Measurements from ENCODE around the gene SMG6.

Gene SMG6

DNA sequence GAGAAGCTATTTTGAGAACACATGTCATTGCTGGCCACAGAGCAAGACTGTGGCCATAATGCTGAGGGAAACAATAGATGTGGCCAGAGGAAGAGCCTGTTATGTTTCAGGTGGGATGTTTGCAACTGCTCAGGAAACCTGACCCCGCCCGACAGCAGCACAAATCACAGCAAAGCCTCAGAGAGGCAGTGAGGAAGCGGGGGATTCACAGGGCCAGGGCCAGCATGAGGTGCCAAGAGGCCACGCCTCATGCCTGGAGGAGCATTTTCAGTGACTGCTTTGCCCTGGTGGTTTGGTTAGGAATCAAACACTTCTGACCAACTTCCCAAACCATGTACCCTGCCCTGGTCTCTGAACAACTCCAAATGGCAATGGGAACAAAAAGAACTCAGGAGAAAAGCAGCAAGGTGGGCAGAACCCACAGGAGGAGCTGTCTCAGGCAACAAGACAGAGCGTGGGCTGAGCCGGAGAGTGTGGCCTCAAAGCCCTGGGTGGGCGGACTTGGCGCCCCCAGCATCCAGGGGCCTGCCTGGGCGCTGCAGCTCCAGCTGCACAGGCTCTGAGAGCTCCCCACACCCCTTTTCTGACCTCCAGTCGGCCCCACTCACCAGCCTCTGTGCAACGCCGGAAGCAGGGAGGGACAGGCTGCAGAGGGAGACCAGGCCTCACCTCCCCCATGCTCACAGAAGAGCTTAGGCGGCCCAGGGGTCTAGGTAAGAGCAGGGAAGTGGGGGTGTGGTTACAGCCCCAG is 228.1 kb downstream of the SMG6 start:
- TF ChIP-seq, protein P1, sequence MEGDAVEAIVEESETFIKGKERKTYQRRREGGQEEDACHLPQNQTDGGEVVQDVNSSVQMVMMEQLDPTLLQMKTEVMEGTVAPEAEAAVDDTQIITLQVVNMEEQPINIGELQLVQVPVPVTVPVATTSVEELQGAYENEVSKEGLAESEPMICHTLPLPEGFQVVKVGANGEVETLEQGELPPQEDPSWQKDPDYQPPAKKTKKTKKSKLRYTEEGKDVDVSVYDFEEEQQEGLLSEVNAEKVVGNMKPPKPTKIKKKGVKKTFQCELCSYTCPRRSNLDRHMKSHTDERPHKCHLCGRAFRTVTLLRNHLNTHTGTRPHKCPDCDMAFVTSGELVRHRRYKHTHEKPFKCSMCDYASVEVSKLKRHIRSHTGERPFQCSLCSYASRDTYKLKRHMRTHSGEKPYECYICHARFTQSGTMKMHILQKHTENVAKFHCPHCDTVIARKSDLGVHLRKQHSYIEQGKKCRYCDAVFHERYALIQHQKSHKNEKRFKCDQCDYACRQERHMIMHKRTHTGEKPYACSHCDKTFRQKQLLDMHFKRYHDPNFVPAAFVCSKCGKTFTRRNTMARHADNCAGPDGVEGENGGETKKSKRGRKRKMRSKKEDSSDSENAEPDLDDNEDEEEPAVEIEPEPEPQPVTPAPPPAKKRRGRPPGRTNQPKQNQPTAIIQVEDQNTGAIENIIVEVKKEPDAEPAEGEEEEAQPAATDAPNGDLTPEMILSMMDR (conservative IDR thresholded peaks at IDR 0.05) = no peak
- H3K27ac ChIP-seq = no peak overlapping the region

DNA sequence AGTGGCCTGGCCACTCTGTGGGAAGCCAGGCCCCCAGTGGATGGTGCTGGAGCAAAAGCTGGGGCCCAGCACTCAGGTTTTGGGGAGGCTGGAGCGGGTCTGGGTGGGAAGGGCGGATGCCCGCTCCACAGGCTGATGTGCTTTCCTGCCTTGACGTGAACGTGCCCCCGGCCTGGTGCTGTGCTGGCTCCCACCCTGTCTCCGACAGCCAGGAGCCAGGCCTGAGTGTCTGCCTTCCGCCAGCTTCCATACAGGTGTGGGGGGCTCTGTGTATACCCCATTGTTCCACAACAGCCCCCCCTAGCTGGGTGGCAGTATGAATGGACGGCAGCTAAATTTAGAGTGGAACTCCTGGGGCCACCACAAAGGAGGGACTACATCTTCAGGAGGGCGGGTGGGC is 228.7 kb downstream of the SMG6 start:
- TF ChIP-seq, protein P1 (conservative IDR thresholded peaks at IDR 0.05) = no peak

DNA sequence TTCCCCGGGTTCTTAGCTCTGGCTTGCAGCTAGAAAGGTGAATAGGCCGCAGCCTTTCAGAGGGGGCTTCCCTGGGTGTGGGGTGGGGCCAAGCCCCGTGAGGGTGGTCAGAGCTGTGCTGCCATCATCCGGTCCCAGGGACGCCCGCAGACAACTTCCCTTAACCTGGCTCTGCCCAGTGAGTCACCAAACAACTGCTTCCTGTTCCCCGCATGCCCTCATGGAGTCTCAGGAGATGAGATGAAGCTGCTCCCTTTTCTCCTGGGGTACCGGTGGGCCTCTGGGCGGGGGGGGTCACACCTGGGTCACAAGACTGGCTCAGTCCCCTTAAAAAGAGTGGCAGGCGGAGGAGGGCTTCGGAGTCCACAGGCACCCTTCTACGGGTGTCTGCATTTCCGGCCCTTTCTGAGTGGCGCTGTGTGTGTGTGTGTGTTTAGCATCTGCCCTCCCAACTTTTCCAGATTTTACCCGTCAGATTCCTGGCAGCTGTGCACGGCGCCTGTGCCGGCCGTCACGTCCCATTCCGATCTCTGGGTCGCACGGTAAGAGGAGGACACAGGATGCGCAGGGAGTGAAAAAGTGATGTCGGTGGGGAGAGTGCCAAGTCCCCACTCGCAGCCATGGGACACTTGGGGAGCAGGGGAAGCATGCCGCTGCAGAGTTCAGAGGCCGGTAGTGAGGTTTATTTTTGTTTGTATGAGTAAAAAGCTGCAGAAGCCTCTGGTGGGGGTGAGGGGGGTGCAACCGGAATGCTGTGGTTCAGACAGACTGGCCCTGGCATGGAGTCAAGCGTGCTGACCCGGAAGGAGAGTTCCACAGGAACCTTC is 231.9 kb downstream of the SMG6 start:
- no peak overlapping the region for H3K27ac ChIP-seq
- TF ChIP-seq, protein P1 (conservative IDR thresholded peaks at IDR 0.05) = no peak

More for the DNA sequence above, 228.7 kb downstream of the SMG6 start:
- no peak overlapping the region for H3K27ac ChIP-seq

DNA sequence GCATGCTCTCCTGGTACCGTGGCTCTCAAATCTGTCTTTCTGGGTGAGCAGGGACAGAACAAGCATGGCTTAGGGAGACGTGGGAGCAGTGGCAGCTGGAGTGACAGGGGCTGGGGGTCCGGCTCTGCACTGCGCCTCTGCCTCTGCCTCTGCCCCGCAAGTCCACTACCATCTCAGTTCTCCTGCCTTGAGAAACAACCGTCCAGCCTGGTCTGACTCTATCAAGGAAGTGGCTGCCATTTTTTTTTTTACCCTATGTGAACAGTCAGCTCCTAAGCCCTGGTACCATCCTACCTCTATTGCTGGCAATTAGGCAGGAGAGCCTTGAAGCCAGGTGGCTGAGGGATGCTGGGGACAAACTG is 232.6 kb downstream of the SMG6 start:
- TF ChIP-seq, protein P1 (conservative IDR thresholded peaks at IDR 0.05) = no peak
- H3K27ac ChIP-seq = no peak overlapping the region

DNA sequence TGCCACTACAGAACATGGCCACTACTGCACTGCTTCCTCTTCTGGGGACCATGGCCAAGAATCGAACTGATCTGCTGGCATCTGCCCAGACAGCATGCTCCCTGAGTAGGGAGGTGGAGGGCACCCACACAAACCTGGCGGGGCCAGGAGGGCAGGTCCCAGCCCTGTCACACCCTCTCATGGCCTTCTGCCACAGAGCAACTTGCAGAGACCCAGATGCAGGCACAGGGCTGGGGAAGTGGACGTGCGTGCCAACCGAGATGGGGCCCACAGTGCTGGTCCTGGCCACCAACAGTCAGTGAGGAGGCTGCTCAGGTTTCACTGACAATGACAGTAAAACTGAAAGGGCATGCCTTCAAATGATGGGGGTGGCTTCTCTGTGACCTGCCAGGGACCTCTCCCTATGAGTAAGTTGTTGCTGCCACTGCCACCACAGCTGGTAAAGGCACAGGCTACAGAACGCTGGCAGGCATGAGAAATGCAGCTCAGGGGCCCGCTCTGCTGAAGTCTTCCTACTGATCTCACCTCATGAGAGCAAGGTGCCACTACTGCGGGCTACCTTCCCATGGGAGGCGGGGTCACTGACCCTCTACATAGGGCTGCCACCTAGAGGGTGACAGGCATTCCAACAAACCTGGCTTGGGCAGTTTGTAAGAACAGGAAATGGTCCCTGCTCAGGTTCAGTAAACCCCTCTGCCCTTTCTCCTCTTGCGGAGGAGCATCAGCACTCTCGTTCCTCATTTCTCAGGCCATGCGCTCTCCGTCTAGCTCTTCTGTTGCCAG is 233.2 kb downstream of the SMG6 start:
- TF ChIP-seq, protein P1 (conservative IDR thresholded peaks at IDR 0.05) = no peak
- no peak overlapping the region for H3K27ac ChIP-seq

DNA sequence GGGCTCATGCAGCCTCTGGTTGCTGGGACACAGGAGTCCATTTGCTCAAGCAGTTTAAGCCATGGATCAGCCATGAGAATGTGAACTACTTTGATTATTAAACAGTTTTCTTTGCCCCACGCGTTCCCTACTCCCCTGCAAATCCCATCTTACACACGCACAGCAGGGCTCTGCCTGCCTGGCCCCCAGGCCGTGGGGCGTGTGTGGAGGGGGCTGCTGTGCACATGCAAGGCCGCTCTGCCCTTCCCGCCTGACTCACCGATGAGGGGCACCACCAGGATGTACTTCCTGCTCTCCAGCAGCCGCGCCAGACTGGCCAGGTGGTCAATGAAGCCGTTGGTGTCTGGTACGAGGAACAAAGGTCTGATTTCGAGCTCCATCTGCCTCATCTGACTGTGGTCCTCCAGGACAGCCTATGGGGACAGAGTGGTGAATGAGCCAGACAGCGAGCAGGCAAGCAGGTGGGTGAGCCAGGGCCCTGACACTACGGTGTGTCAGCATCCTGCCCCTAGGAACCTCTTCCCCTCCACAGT is 235.0 kb downstream of the SMG6 start:
- no peak overlapping the region for H3K27ac ChIP-seq
- TF ChIP-seq, protein P1 (conservative IDR thresholded peaks at IDR 0.05) = no peak
